Spleen (tissue), 7 donors: ENCODE measurements around the gene EPX.

Source experiments
- POLR2A ChIP-seq, 3 donors: fragments of 450-650 bp; IDR thresholded peaks; one replicate each; pipeline ENCODE4 v1.5.1; 2017; ENCODE audit warnings: antibody characterized with exemption in 3 of 3, mild to moderate bottlenecking in 1 of 3
- POLR2AphosphoS5 ChIP-seq, 3 donors: sonication (generic); formaldehyde crosslinking; IDR thresholded peaks; one replicate each; pipeline ENCODE4 v1.5.1; 2017; ENCODE audit warnings: antibody characterized with exemption in 3 of 3
- TF ChIP-seq, protein P1 (sequence below), 11 experiments: fragments of 200-600 bp in 7 of 11; fragments of 450-650 bp in 4 of 11; sonication (generic) in 4 of 11; IDR thresholded peaks in 8 of 11; conservative IDR thresholded peaks in 3 of 11; 1 replicate in 7 of 11; 2 replicates in 4 of 11; pipeline versions ENCODE4 v1.4.0 to v1.8.0; 2016 to 2021; ENCODE audit warnings: antibody characterized with exemption in 11 of 11, inconsistent platforms in 4 of 11, mild to moderate bottlenecking in 1 of 11
- donor health status: DM: no; HTN: no; CAD: no; lungs with moderate emphysema.
- donor health status: DM: no; HTN: no; CAD: no.
- donor health status: DM: no; HTN: no; CAD: no.

DNA sequence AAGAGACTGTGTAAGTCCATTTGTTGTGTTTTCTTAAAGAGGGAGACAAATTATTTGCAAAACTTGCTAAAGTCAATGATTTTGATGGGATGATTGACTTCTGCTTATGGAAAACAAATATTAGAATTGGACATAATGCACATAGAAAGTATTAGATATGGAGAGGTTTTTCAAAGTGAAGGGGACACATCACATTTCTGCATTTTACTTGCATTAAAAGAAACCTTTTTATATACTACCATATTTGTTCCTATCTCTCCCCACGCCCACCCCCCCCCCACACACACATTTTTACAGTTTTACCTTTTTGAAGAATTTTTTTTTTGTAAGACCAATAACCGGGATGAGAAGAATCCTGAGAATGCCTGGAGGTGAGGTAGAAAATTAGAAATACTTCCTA is 34.3 kb upstream of the EPX start:
- TF ChIP-seq POLR2A (IDR thresholded peaks at IDR 0.05) (no peak), POLR2AphosphoS5 (IDR thresholded peaks at IDR 0.05) (no peak)
- TF ChIP-seq, protein P1, sequence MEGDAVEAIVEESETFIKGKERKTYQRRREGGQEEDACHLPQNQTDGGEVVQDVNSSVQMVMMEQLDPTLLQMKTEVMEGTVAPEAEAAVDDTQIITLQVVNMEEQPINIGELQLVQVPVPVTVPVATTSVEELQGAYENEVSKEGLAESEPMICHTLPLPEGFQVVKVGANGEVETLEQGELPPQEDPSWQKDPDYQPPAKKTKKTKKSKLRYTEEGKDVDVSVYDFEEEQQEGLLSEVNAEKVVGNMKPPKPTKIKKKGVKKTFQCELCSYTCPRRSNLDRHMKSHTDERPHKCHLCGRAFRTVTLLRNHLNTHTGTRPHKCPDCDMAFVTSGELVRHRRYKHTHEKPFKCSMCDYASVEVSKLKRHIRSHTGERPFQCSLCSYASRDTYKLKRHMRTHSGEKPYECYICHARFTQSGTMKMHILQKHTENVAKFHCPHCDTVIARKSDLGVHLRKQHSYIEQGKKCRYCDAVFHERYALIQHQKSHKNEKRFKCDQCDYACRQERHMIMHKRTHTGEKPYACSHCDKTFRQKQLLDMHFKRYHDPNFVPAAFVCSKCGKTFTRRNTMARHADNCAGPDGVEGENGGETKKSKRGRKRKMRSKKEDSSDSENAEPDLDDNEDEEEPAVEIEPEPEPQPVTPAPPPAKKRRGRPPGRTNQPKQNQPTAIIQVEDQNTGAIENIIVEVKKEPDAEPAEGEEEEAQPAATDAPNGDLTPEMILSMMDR (IDR thresholded peaks at IDR 0.05 in 8 of 11, conservative IDR thresholded peaks at IDR 0.05 in 3 of 11) = no peak
